BLaER1 treated with 17β-estradiol and CSF1 and Interleukin-3, amounts not matched to agents 10 nM and 100 nM (cell line): ENCODE measurements around the gene WDR81.
"Not testable (repeated sequence)": the region's sequence is repeated elsewhere in the genome, so short reads cannot be mapped to it uniquely, and the experiment has no call there.

Experiments used
- H3K27ac ChIP-seq, 11 experiments: shearing (Covaris generic); formaldehyde crosslinking; 2 replicates each; pipeline ENCODE4 v1.8.1; 2022
- H3K27me3 ChIP-seq, 11 experiments: shearing (Covaris generic); formaldehyde crosslinking; 2 replicates each; pipeline ENCODE4 v1.8.1; 2022
- H3K36me3 ChIP-seq, 11 experiments: shearing (Covaris generic); formaldehyde crosslinking; 2 replicates each; pipeline ENCODE4 v1.8.1; 2022
- H3K4me1 ChIP-seq, 10 experiments: shearing (Covaris generic); formaldehyde crosslinking; 2 replicates each; pipeline ENCODE4 v1.8.1; 2022
- H3K4me2 ChIP-seq, 11 experiments: shearing (Covaris generic); formaldehyde crosslinking; 2 replicates each; pipeline ENCODE4 v1.8.1; 2022
- H3K4me3 ChIP-seq, 10 experiments: shearing (Covaris generic); formaldehyde crosslinking; 2 replicates each; pipeline ENCODE4 v1.8.1; 2022
- H3K9ac ChIP-seq, 11 experiments: shearing (Covaris generic); formaldehyde crosslinking; 2 replicates each; pipeline ENCODE4 v1.8.1; 2022
- H3K9me3 ChIP-seq, 11 experiments: shearing (Covaris generic); formaldehyde crosslinking; replicated peaks in 1 of 11; 2 replicates each; pipeline ENCODE4 v1.8.1; 2022
- H4K20me1 ChIP-seq, 11 experiments: shearing (Covaris generic); formaldehyde crosslinking; 2 replicates each; pipeline ENCODE4 v1.8.1; 2022
- Cebpa-rat ChIP-seq, 11 experiments: shearing (Covaris generic); IDR thresholded peaks; 2 replicates each; pipeline ENCODE4 v1.8.1; 2022

Gene WDR81

DNA sequence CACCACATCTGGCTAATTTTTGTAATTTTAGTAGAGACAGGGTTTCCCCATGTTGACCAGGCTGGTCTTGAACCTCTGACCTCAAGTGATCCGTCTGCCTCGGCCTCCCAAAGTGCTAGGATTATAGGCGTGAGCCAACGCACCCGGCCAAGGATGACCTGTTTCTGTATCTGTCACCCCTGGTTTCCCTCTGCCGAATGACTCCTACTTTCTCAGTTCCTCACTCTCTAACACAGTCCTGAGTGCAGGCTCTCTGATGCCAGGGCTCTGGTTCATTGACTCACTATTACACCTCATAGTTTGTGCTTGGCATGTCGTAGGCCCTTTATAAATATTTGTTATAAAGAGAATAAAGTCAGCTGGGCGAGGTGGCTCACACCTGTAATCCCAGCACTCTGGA is 29.1 kb upstream of the WDR81 start:
- H3K4me3 ChIP-seq = no peak overlapping the region
- peaks cover 0 to 17% (median 6%) of the 10 kb centered on the region in 11 experiments; a peak in 11 of 22 replicates for H3K9me3 ChIP-seq
- H3K4me2 ChIP-seq = no peak overlapping the region

DNA sequence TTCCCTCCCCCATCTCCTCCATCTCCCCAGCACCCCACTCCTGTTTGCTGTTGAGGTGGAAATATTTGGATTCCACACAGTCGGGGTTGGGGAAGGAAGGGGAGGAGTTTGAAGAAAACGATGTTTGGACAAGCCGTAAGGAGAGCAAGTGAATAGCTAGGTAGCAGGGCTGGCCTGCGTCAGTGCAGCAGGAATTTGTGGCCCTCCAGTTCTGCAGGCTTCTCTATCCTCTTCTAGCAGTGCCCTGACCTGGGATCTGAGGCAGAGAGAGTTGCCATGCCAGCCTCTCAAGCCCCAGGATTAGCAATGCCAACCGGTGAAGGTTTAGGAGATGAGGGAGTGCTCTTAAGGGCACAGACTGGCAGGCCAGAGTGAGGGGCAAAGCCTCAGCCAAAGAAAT is 26.8 kb upstream of the WDR81 start:
- H3K9me3 ChIP-seq = peaks cover 0 to 1% (median 0%) of the 10 kb centered on the region in 11 experiments; a peak in 3 of 22 replicates
- H3K27me3 ChIP-seq = no peaks in the 10 kb centered on the region
- H4K20me1 ChIP-seq = no peaks in the 10 kb centered on the region
- no peak for TF ChIP-seq Cebpa-rat (IDR thresholded peaks at IDR 0.05)
- H3K36me3 ChIP-seq = no peaks in the 10 kb centered on the region
- no peaks in the 10 kb centered on the region for H3K4me1 ChIP-seq
- no peak overlapping the region for H3K9ac ChIP-seq
- no peak overlapping the region for H3K27ac ChIP-seq
- no peak overlapping the region for H3K4me2 ChIP-seq
- H3K4me3 ChIP-seq = no peak overlapping the region

More for the DNA sequence above, 29.1 kb upstream of the WDR81 start:
- Histone ChIP-seq H3K9ac (no peak overlapping the region), H3K27me3 (no peaks in the 10 kb centered on the region), H3K27ac (no peak overlapping the region), H4K20me1 (no peaks in the 10 kb centered on the region), H3K4me1 (no peaks in the 10 kb centered on the region), H3K36me3 (no peaks in the 10 kb centered on the region)
- TF ChIP-seq Cebpa-rat (IDR thresholded peaks at IDR 0.05) = no peak

DNA sequence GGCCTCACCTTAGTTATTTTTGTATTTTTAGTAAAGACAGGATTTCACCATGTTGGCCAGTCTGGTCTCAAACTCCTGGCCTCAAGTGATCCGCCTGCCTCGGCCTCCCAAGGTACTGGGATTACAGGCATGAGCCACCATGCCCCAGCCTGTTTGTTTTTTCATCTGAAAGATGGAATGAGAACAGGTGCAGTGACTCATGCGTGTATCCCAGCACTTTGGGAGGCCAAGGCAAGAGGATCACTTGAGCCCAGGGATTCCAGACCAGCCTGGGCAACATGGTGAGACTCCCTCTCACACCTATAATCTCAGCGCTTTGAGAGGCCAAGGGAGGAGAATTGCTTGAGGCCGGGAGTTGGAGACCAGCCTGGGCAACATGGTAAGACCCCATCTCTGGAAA is 24.6 kb upstream of the WDR81 start:
- H3K9ac ChIP-seq, H3K27ac ChIP-seq, H3K4me3 ChIP-seq, H3K4me1 ChIP-seq, H3K9me3 ChIP-seq, H4K20me1 ChIP-seq, H3K36me3 ChIP-seq, H3K4me2 ChIP-seq, H3K27me3 ChIP-seq: not testable (repeated sequence)

DNA sequence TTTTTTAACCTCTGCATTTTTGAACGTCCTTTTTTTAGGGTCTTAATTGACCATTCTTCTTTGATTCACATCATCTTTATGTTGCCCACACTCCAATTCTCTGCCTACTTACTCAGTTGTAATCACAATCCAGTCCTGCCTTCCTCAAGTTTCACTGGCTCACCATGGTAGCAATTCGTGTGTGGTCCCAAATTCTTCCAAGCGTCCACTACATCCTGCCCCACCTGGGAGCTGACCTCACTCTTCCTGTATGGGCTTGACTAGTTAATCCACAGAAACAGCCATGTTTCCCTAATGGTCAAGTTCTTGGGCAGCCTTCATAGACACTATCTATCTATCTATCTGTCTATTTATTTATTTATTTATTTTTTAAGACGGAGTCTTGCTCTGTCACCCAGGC is 21.4 kb upstream of the WDR81 start:
- H3K9me3 ChIP-seq = no peaks in the 10 kb centered on the region
- H3K4me2 ChIP-seq = no peak overlapping the region
- H4K20me1 ChIP-seq = peaks cover 0 to 5% (median 0%) of the 10 kb centered on the region in 11 experiments; a peak in 2 of 22 replicates
- no peaks in the 10 kb centered on the region; a peak in 1 of 22 replicates for H3K36me3 ChIP-seq
- H3K27ac ChIP-seq = no peak overlapping the region
- no peaks in the 10 kb centered on the region for H3K4me1 ChIP-seq
- H3K9ac ChIP-seq = no peak overlapping the region
- H3K4me3 ChIP-seq = no peak overlapping the region
- no peak for TF ChIP-seq Cebpa-rat (IDR thresholded peaks at IDR 0.05)
- H3K27me3 ChIP-seq = peaks cover 7 to 37% (median 32%) of the 10 kb centered on the region in 11 experiments

DNA sequence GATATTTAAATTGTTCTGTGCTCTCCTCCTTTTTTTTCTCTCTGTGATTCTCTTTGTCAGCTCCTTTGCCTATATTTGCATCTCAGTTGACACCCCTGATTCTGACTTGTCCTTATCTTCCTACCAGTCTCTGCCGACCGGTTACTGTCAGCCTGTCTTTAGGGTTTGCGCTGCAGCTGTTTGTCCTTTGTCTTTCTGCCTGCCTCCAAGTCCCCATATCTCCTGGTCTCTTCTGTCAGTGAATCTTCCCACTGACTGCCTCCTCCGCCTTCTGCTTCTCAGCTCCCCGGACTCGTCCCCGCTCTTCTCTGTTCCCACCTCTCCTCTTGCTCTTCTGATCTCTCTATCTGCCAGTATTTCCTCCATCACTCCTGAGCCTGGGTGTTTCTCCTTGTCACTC is 19.5 kb upstream of the WDR81 start:
- Histone ChIP-seq H3K27me3 (peaks cover 24 to 57% (median 52%) of the 10 kb centered on the region in 11 experiments), H3K4me1 (peaks cover 0 to 3% (median 2%) of the 10 kb centered on the region in 10 experiments; a peak in 12 of 20 replicates), H4K20me1 (peaks cover 0 to 14% (median under 1%) of the 10 kb centered on the region in 11 experiments; a peak in 6 of 22 replicates), H3K9me3 (no peaks in the 10 kb centered on the region), H3K36me3 (no peaks in the 10 kb centered on the region; a peak in 1 of 22 replicates), H3K27ac (no peak overlapping the region), H3K9ac (no peak overlapping the region), H3K4me2 (no peak overlapping the region), H3K4me3 (no peak overlapping the region)
- TF ChIP-seq Cebpa-rat (IDR thresholded peaks at IDR 0.05) = no peak

DNA sequence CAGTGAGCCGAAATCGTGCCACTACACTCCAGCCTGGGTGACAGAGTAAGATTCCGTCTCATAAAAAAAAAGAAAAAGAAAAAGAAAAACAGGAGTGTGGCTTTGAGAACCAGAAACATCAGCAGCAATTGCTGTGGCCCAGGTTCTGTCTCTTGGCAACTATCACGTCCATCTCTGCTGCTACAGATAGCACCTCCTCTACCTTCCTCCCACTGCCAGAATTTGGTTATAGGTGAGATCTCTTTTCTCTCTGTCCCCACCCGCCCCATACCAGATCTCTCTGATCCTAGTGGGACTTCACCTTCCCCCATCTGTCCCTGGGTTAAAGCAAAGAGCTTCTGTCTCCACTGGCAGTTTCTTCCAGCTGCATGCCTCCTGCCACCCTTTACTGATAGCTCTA is 17.4 kb upstream of the WDR81 start:
- Histone ChIP-seq H4K20me1 (peaks cover 6 to 33% (median 16%) of the 10 kb centered on the region in 11 experiments; a peak in 19 of 22 replicates), H3K27ac (no peak overlapping the region), H3K9me3 (no peaks in the 10 kb centered on the region), H3K36me3 (peaks cover 0 to 13% (median 2%) of the 10 kb centered on the region in 11 experiments; a peak in 12 of 22 replicates), H3K4me3 (no peak overlapping the region), H3K27me3 (peaks cover 42 to 78% (median 73%) of the 10 kb centered on the region in 11 experiments), H3K4me1 (peaks cover 8 to 18% (median 9%) of the 10 kb centered on the region in 10 experiments; a peak in 19 of 20 replicates), H3K9ac (no peak overlapping the region), H3K4me2 (no peak overlapping the region)
- TF ChIP-seq Cebpa-rat (IDR thresholded peaks at IDR 0.05) = no peak

DNA sequence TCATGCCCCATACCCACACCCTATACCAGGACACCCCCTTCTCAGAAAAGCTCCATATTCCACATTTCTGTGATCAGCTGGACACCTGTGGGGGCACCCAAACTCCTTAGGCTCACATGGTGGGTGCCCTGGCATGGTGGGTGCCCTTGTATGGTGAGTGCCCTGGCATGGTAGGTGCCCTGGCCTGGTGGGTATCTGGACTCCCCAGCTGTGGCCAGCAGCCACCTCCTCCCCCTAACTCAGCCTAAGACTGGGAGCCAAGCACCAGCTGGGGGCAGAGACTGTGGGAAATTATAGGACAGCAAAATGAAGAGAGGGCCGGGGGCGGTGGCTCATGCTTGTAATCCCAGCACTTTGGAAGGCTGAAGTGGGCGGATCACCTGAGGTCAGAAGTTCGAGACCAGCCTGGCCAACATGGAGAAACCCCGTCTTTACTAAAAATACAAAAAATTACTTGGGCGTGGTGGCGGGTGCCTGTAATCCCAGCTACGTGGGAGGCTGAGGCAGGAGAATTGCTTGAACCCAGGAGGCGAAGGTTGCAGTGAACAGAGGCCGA is 15.6 kb upstream of the WDR81 start:
- H3K4me2 ChIP-seq = 0 out of 22 replicates have a peak overlapping the region, but pooled peaks of 1 of the 11 experiments have one; percentile 29

DNA sequence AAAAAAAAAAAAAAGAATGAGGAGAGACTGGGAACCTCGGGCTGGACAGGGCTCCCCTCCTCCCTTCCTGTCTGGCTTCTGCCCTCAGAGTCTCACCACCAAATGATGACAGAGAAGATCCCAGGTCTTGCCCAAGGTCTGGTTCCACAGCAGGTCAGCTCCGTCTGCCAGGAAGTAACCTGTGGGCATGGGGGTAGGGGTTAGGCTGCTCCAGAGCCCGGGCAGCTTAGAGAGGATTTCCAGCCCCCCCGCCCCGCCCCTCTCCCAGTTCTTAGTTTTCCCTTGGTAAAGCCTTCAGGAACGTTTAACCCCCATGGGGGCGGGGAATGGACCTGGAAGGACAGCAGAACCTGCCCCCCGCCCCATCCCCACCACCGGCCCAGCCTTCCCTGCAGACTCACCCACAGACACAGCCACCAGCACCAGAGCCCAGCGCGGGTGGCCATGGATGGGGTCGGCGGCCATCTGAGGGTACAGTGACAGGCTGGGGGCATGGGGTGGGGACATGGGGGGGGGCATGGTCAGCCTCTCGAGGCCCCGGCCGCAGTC is 15.0 kb upstream of the WDR81 start:
- no peak for TF ChIP-seq Cebpa-rat (IDR thresholded peaks at IDR 0.05)
- Histone ChIP-seq H3K9ac (peak overlapping the region in 3 of 11 experiments; percentile 72 to 84 (median 78); a peak in 4 of 22 replicates), H3K4me3 (peak overlapping the region; percentile 55 to 81 (median 64); a peak in 19 of 20 replicates), H3K4me2 (peak overlapping the region; percentile 86 to 100 (median 93); a peak in 21 of 22 replicates), H3K36me3 (peaks cover 0 to 37% (median 18%) of the 10 kb centered on the region in 11 experiments; a peak in 13 of 22 replicates), H3K4me1 (peaks cover 8 to 41% (median 18%) of the 10 kb centered on the region in 10 experiments), H3K27ac (no peak overlapping the region), H3K27me3 (peaks cover 66 to 100% (median 96%) of the 10 kb centered on the region in 11 experiments), H4K20me1 (peaks cover 26 to 56% (median 40%) of the 10 kb centered on the region in 11 experiments), H3K9me3 (no peaks in the 10 kb centered on the region; a peak in 1 of 22 replicates)

More for the DNA sequence above, 15.6 kb upstream of the WDR81 start:
- Histone ChIP-seq H3K27me3 (peaks cover 60 to 95% (median 90%) of the 10 kb centered on the region in 11 experiments), H3K4me1 (peaks cover 8 to 36% (median 12%) of the 10 kb centered on the region in 10 experiments; a peak in 19 of 20 replicates), H3K36me3 (peaks cover 0 to 31% (median 18%) of the 10 kb centered on the region in 11 experiments; a peak in 13 of 22 replicates), H4K20me1 (peaks cover 22 to 50% (median 34%) of the 10 kb centered on the region in 11 experiments)
- not testable (repeated sequence) for H3K9ac ChIP-seq, H3K4me3 ChIP-seq, H3K9me3 ChIP-seq, H3K27ac ChIP-seq

DNA sequence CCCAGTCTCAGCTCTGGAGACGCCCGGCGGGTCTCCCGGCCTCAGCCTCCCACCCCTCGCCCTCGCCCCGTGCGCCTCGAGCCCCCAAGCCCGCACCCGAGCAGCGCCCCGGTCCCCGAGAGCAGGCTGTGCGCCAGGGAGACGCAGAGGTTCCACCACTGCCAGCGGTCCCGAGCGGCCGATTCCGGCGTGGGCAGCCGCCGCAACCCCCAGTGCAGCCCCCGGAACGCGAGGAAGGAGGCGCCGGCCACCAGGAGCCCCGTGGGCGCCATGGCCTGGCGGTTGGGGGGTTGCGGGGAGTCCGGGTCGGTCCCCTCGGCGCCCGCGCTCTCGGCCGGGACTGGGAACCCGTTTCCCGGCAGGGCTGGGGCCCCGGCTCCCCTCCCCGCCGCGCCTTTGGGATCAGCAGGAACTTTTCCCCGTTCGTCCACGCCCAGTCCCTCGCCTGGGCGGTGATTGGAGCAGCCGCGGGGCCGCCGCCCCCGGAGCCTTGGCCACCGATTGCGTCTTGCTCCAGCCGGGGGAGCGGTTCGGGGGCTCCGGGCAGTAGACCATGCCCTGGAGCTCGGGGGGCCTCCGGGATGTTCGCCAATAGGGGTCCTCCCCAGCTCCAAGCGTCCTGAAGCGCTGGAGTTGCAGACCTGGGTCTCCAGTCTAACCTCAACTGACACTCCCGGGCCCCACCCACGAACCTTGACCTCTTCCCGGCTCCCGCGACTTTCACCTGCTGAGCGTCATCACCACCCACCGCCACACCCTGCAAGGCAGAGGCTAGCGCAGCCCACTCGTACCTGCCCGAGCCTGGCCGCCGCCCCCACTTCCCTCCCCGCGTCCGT is 14.3 kb upstream of the WDR81 start, which contains the start of gene TLCD2:
TSS of gene TLCD2 (minus strand) at position 407 of the 836 bp plus-strand sequence. CDS start at position 272, 135 bp downstream.
- H3K9ac ChIP-seq = peak within 1 kb of the TSS; percentile 19 to 84 (median 69); a peak in 21 of 22 replicates
- H3K27ac ChIP-seq = peak within 1 kb of the TSS in 1 of 11 experiments; percentile 58; a peak in 3 of 22 replicates
- TF ChIP-seq Cebpa-rat (IDR thresholded peaks at IDR 0.05) = no peak
- H3K9me3 ChIP-seq = no peaks in the 10 kb centered on the region; a peak in 1 of 22 replicates
- H3K4me2 ChIP-seq = peak within 1 kb of the TSS; percentile 86 to 100 (median 93)
- peaks cover 66 to 100% (median 98%) of the 10 kb centered on the region in 11 experiments for H3K27me3 ChIP-seq
- H3K4me1 ChIP-seq = peaks cover 13 to 41% (median 25%) of the 10 kb centered on the region in 10 experiments
- H4K20me1 ChIP-seq = peaks cover 31 to 63% (median 47%) of the 10 kb centered on the region in 11 experiments
- peak within 1 kb of the TSS; percentile 55 to 81 (median 64) for H3K4me3 ChIP-seq
- peaks cover 0 to 43% (median 18%) of the 10 kb centered on the region in 11 experiments; a peak in 13 of 22 replicates for H3K36me3 ChIP-seq
